Measurements from ENCODE around the gene GREM1.

The GREM1 gene

GRCh38 chr15:32677238-32677750 is 40.5 kb upstream of the GREM1 start:
- TF ChIP-seq REST (IDR thresholded peaks at IDR 0.05; ENCODE audit: insufficient read depth in 1 of 2, low read depth in 2 of 2, low read length in 2 of 2), result peak in 1 of 2 experiments; percentile 63; a peak in 2 of 4 replicates
- peak; percentile 97; the same call in 1 of the 2 replicates for TF ChIP-seq SIN3A (IDR thresholded peaks at IDR 0.05; ENCODE audit: borderline replicate concordance, insufficient read depth, low read length)
- TF ChIP-seq FOXP2 (optimal IDR thresholded peaks at IDR 0.05; ENCODE audit: borderline replicate concordance, extremely low read depth, extremely low read length, insufficient read depth), result no peak
- TF ChIP-seq TAF1 (IDR thresholded peaks at IDR 0.05; ENCODE audit: borderline replicate concordance, insufficient read depth, low read length), result no peak
- TF ChIP-seq POLR2AphosphoS5 (IDR thresholded peaks at IDR 0.05; ENCODE audit: low read depth, low read length), result peak; percentile 59

GRCh38 chr15:32679298-32679690 is 38.5 kb upstream of the GREM1 start:
- no peak for TF ChIP-seq REST (IDR thresholded peaks at IDR 0.05; ENCODE audit: insufficient read depth in 1 of 2, low read depth in 2 of 2, low read length in 2 of 2)
- no peak for TF ChIP-seq SIN3A (IDR thresholded peaks at IDR 0.05; ENCODE audit: borderline replicate concordance, insufficient read depth, low read length)
- TF ChIP-seq FOXP2 (optimal IDR thresholded peaks at IDR 0.05; ENCODE audit: borderline replicate concordance, extremely low read depth, extremely low read length, insufficient read depth), result no peak
- TF ChIP-seq POLR2AphosphoS5 (IDR thresholded peaks at IDR 0.05; ENCODE audit: low read depth, low read length), result no peak
- no peak for TF ChIP-seq TAF1 (IDR thresholded peaks at IDR 0.05; ENCODE audit: borderline replicate concordance, insufficient read depth, low read length)

GRCh38 chr15:32682569-32682968 is 35.2 kb upstream of the GREM1 start:
- TF ChIP-seq REST (IDR thresholded peaks at IDR 0.05; ENCODE audit: insufficient read depth in 1 of 2, low read depth in 2 of 2, low read length in 2 of 2), result no peak
- no peak for TF ChIP-seq POLR2AphosphoS5 (IDR thresholded peaks at IDR 0.05; ENCODE audit: low read depth, low read length)
- no peak for TF ChIP-seq FOXP2 (optimal IDR thresholded peaks at IDR 0.05; ENCODE audit: borderline replicate concordance, extremely low read depth, extremely low read length, insufficient read depth)
- TF ChIP-seq TAF1 (IDR thresholded peaks at IDR 0.05; ENCODE audit: borderline replicate concordance, insufficient read depth, low read length), result no peak
- no peak for TF ChIP-seq SIN3A (IDR thresholded peaks at IDR 0.05; ENCODE audit: borderline replicate concordance, insufficient read depth, low read length)

- TF ChIP-seq REST (IDR thresholded peaks at IDR 0.05; ENCODE audit: insufficient read depth in 1 of 2, low read depth in 2 of 2, low read length in 2 of 2) (no peak), POLR2AphosphoS5 (IDR thresholded peaks at IDR 0.05; ENCODE audit: low read depth, low read length) (no peak), TAF1 (IDR thresholded peaks at IDR 0.05; ENCODE audit: borderline replicate concordance, insufficient read depth, low read length) (no peak), SIN3A (IDR thresholded peaks at IDR 0.05; ENCODE audit: borderline replicate concordance, insufficient read depth, low read length) (no peak), FOXP2 (optimal IDR thresholded peaks at IDR 0.05; ENCODE audit: borderline replicate concordance, extremely low read depth, extremely low read length, insufficient read depth) (no peak)
Measured at GRCh38 chr15:32682977-32683630, 34.7 kb upstream of the GREM1 start.
